HEK293 (cell line): ENCODE data around the gene EPO.

Source experiments
- CTCF ChIA-PET: fragments of 350-600 bp; formaldehyde crosslinking; extraction: SDS; loops from one replicate; lab custom pipeline; 2021; ENCODE audit warnings: antibody characterized with exemption; lab: Yijun Ruan, JAX
- POLR2A ChIA-PET: fragments of 300-600 bp; formaldehyde crosslinking; extraction: SDS; loops from one replicate; lab custom pipeline; 2020; ENCODE audit warnings: antibody characterized with exemption, inconsistent platforms; lab: Yijun Ruan, JAX
- H3K27ac ChIP-seq: fragments of 200-500 bp; sonication (Bioruptor generic); 2 replicates; pipeline ENCODE4 v1.5.1; 2014; ENCODE audit warnings: low read depth, low read length, control low read depth, inconsistent platforms; ENCODE audit errors: extremely low read depth
- H3K36me3 ChIP-seq, 2 experiments: fragments of 200-500 bp in 1 of 2; sonication (Bioruptor generic) in 1 of 2; 1 replicate in 1 of 2; 2 replicates in 1 of 2; pipeline ENCODE4 v1.5.1; 2014 to 2017; ENCODE audit warnings: inconsistent platforms in 2 of 2, low read length in 2 of 2; ENCODE audit not compliant: control insufficient read depth in 2 of 2, insufficient read depth in 1 of 2
- H3K4me1 ChIP-seq: fragments of 200-500 bp; sonication (Bioruptor generic); 2 replicates; pipeline ENCODE4 v1.5.1; 2014; ENCODE audit warnings: mild to moderate bottlenecking, low read length, inconsistent platforms; ENCODE audit not compliant: control insufficient read depth, insufficient read depth
- H3K4me3 ChIP-seq: 2 replicates; pipeline ENCODE4 v1.5.1; 2011; ENCODE audit warnings: low read depth, mild to moderate bottlenecking, control low read depth, low read length, moderate library complexity
- H3K9me3 ChIP-seq: fragments of 200-500 bp; sonication (Bioruptor generic); 2 replicates; pipeline ENCODE4 v1.5.1; 2014; ENCODE audit warnings: low read depth, low read length, inconsistent platforms; ENCODE audit not compliant: control insufficient read depth, insufficient read depth
- EGR2 ChIP-seq: fragments of 450-650 bp; formaldehyde crosslinking; IDR thresholded peaks from 2 replicates; pipeline ENCODE4 v1.5.1; 2016; ENCODE audit warnings: low read depth, missing biosample characterization, missing genetic modification characterization
- GFI1B ChIP-seq: fragments of 450-650 bp; formaldehyde crosslinking; IDR thresholded peaks from 2 replicates; pipeline ENCODE4 v1.5.1; 2016; ENCODE audit warnings: missing biosample characterization, missing genetic modification characterization
- SP7 ChIP-seq: fragments of 450-650 bp; formaldehyde crosslinking; IDR thresholded peaks from 2 replicates; pipeline ENCODE4 v1.5.1; 2016; ENCODE audit warnings: missing biosample characterization, missing genetic modification characterization
- ZBTB8A ChIP-seq: fragments of 450-650 bp; formaldehyde crosslinking; IDR thresholded peaks from 2 replicates; pipeline ENCODE4 v1.5.1; 2016; ENCODE audit warnings: missing biosample characterization, missing genetic modification characterization
- ZFHX2 ChIP-seq: fragments of 450-650 bp; formaldehyde crosslinking; conservative IDR thresholded peaks from 2 replicates; pipeline ENCODE4 v1.5.1; 2016; ENCODE audit warnings: missing biosample characterization, missing genetic modification characterization
- ZIC2 ChIP-seq: fragments of 450-650 bp; formaldehyde crosslinking; IDR thresholded peaks from 2 replicates; pipeline ENCODE4 v1.5.1; 2016; ENCODE audit warnings: missing biosample characterization, missing genetic modification characterization
- ZNF10 ChIP-seq: fragments of 450-650 bp; formaldehyde crosslinking; IDR thresholded peaks from 2 replicates; pipeline ENCODE4 v1.5.1; 2017; ENCODE audit warnings: missing biosample characterization, missing genetic modification characterization
- ZNF112 ChIP-seq: fragments of 450-650 bp; formaldehyde crosslinking; IDR thresholded peaks from 2 replicates; pipeline ENCODE4 v1.5.0; 2017; ENCODE audit warnings: missing biosample characterization, missing genetic modification characterization
- ZNF211 ChIP-seq: fragments of 450-650 bp; formaldehyde crosslinking; IDR thresholded peaks from 2 replicates; pipeline ENCODE4 v1.5.1; 2016; ENCODE audit warnings: low read depth, missing biosample characterization, missing genetic modification characterization
- ZNF248 ChIP-seq: fragments of 450-650 bp; formaldehyde crosslinking; IDR thresholded peaks from 2 replicates; pipeline ENCODE4 v1.5.1; 2017; ENCODE audit warnings: missing biosample characterization, missing genetic modification characterization
- ZNF292 ChIP-seq: fragments of 450-650 bp; formaldehyde crosslinking; IDR thresholded peaks from 2 replicates; pipeline ENCODE4 v1.5.1; 2016; ENCODE audit warnings: low read depth, missing biosample characterization, missing genetic modification characterization, borderline replicate concordance
- ZNF341 ChIP-seq: fragments of 450-650 bp; formaldehyde crosslinking; IDR thresholded peaks from 2 replicates; pipeline ENCODE4; 2016; ENCODE audit warnings: low read depth, missing biosample characterization, missing genetic modification characterization
- ZNF354C ChIP-seq: fragments of 450-650 bp; formaldehyde crosslinking; IDR thresholded peaks from 2 replicates; pipeline ENCODE4 v1.5.1; 2016; ENCODE audit warnings: missing biosample characterization, missing genetic modification characterization, low read depth, borderline replicate concordance
- ZNF37A ChIP-seq: fragments of 450-650 bp; IDR thresholded peaks from 2 replicates; pipeline ENCODE4 v1.5.1; 2018; ENCODE audit warnings: missing biosample characterization, missing genetic modification characterization
- ZNF560 ChIP-seq: fragments of 450-650 bp; formaldehyde crosslinking; IDR thresholded peaks from 2 replicates; pipeline ENCODE4 v1.5.1; 2017; ENCODE audit warnings: missing biosample characterization, missing genetic modification characterization, borderline replicate concordance
- ZNF561 ChIP-seq: fragments of 450-650 bp; IDR thresholded peaks from 2 replicates; pipeline ENCODE4 v1.5.1; 2018; ENCODE audit warnings: missing biosample characterization, missing genetic modification characterization, borderline replicate concordance
- ZNF600 ChIP-seq: fragments of 450-650 bp; formaldehyde crosslinking; IDR thresholded peaks from 2 replicates; pipeline ENCODE4 v1.5.1; 2016; ENCODE audit warnings: missing biosample characterization, missing genetic modification characterization
- ZNF654 ChIP-seq: fragments of 450-650 bp; formaldehyde crosslinking; IDR thresholded peaks from 2 replicates; pipeline ENCODE4 v1.5.1; 2016; ENCODE audit warnings: low read depth, missing biosample characterization, missing genetic modification characterization
- ZSCAN23 ChIP-seq: fragments of 450-650 bp; formaldehyde crosslinking; IDR thresholded peaks from 2 replicates; pipeline ENCODE4 v1.5.1; 2016; ENCODE audit warnings: missing biosample characterization, missing genetic modification characterization
- TF ChIP-seq, protein P1 (sequence below): fragments of 450-650 bp; formaldehyde crosslinking; IDR thresholded peaks from 2 replicates; pipeline ENCODE4 v1.5.1; 2016; ENCODE audit warnings: missing biosample characterization, missing genetic modification characterization
- TF ChIP-seq, protein P2 (sequence below): fragments of 450-650 bp; formaldehyde crosslinking; IDR thresholded peaks from 2 replicates; pipeline ENCODE4 v1.5.1; 2016; ENCODE audit warnings: missing biosample characterization, missing genetic modification characterization
- TF ChIP-seq, protein P3 (sequence below): fragments of 450-650 bp; formaldehyde crosslinking; IDR thresholded peaks from 2 replicates; pipeline ENCODE4 v1.5.1; 2016; ENCODE audit warnings: missing biosample characterization, missing genetic modification characterization

EPO gene

DNA sequence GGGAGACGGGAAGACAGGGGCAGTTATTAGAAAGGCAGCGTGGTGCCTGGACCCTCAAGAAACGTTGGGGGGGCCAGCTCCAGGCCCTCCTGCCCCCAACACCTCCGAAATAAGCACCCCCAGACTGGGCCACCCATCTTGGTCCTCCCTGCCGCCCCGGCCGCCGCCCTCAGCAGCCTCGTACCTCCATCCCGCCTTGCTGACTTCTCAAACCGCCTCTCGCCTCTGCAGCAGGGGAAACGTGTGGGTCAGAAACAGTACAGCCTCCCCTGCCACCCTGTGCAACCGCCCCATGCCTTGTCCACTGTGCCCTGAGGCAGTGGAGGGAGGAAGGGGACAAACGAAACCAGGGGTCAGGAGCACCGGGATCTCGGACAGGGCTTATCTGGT is 33.5 kb upstream of the EPO start (continued):
- TF ChIP-seq ZNF560 (tag by site-specific recombination): no peak

DNA sequence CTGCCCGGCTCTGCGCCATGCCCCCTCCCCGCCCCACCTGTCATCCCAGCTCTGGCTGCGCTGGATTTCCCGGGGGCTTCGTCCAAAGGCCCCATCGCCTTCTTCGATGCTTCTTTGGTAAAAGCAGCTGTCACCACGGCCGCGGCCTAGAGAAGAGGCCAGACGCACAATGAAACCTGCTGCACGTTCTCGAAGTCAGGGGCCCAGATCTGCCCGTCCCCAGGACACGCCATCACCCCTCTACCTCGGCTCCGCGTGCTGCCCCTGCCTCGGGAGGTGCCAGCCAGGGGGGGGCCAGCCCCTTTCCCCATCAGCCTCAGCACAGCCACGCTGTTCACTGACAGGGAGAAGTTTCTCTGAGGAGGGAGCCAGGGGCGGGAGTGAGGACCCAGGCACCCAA is 33.0 kb upstream of the EPO start:
- Histone ChIP-seq H3K4me3 (no peak overlapping the region), H3K36me3 (peaks cover 0 to 79% of the 10 kb centered on the region in 2 experiments; a peak in 2 of 3 replicates), H3K27ac (no peak overlapping the region), H3K4me1 (0 out of 2 replicates have a peak, but pooled peaks cover 2% of the 10 kb centered on the region), H3K9me3 (no peaks in the 10 kb centered on the region)
- ChIA-PET POLR2A (interaction anchor here (0.6 to 0.9 kb wide), 2 partner anchors 18 to 163 kb away, joined by 3 to 4 read pairs; partner anchors contain the start of gene POP7), CTCF (interaction anchor here (0.6 kb wide), 1 partner anchor 531 kb away, joined by 4 read pairs; no protein-coding TSS in a partner anchor)
- TF ChIP-seq ZNF341 (tag by site-specific recombination) (no peak), ZNF561 (tag by site-specific recombination) (no peak)

DNA sequence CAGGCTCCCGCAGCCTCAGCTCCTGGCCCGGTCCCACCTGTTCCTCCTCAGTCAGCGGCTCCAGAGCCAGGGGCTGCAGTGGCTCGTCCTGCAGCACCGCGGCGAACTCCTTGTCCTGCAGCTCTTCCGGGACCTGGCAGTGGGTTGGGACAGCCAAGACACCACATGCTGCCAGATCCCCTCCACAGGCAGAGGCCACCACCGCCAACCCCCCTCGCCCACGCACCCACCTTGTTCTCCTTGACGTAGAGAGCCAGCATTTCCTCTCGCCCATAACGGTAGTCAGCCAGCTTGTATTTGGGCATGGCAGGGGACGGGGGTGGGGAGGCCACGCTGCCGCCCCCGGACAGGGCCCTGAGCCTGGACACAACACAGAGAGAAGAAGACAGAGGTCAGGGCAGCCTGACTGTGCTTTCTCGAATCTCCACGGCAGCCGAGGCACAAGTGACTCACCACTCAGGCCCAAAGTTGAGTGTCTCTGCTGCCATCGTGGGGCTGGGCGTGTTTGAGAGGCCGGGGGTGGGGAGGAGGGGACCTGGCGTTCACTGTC is 32.4 kb upstream of the EPO start:
- no peak overlapping the region for H3K27ac ChIP-seq
- POLR2A ChIA-PET: interaction anchor here (0.6 to 0.9 kb wide), 2 partner anchors 18 to 163 kb away, joined by 3 to 4 read pairs; partner anchors contain the start of gene POP7
- TF ChIP-seq EGR2: peak; percentile 83
- TF ChIP-seq ZNF248 (tag by site-specific recombination): no peak
- TF ChIP-seq ZBTB8A (tag by site-specific recombination): no peak
- TF ChIP-seq SP7 (tag by site-specific recombination): no peak
- TF ChIP-seq ZFHX2: peak; percentile 87
- no peak for TF ChIP-seq ZNF37A (tag by site-specific recombination)
- no peak for TF ChIP-seq ZSCAN23 (tag by site-specific recombination)
- TF ChIP-seq GFI1B (tag by site-specific recombination): no peak
- TF ChIP-seq ZNF600 (tag by site-specific recombination): 0 out of 2 replicates have a peak, but pooled peaks have one; percentile 20
- TF ChIP-seq ZNF292 (tag by site-specific recombination): no peak
- H3K4me1 ChIP-seq: peaks cover 2% of the 10 kb centered on the region; the same call in 1 of the 2 replicates
- H3K4me3 ChIP-seq: no peak overlapping the region
- H3K9me3 ChIP-seq: no peaks in the 10 kb centered on the region
- CTCF ChIA-PET: no interaction called here
- H3K36me3 ChIP-seq: peaks cover 0 to 74% of the 10 kb centered on the region in 2 experiments; a peak in 2 of 3 replicates

DNA sequence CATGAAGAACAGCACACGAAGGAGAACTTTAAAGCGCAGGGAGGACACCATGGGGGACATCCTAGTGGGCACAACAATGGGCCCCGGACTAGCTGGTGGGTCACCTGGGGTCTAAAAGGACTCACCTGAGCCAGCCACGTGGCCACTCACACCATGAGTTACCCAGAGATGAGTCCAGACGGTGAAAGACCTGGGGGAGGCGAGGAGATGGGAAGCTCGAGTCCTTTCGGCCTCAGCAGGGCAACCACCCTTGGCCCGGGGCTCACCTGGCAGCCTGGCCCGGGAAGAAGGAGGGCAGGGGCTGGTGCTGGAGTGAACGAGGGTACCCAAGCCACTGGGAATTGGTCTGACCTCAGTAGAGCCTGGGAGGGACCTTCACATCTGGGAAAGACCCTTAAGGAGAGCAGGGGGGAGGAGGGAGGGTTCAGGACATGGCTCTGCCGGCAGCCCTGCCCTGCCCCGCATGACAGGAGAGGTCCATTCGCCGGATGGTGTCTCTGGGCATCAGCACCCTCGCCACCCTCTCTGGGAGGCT is 31.9 kb upstream of the EPO start:
- no peak overlapping the region for H3K4me3 ChIP-seq
- H3K27ac ChIP-seq: no peak overlapping the region
- no peaks in the 10 kb centered on the region for H3K9me3 ChIP-seq
- ChIA-PET POLR2A (interaction anchor here (1.1 kb wide), 1 partner anchor 17 kb away, joined by 4 read pairs; no protein-coding TSS in a partner anchor), CTCF (interaction anchor here (1.1 to 5.5 kb wide), 2 partner anchors 14 to 124 kb away, joined by 7 to 37 read pairs; no protein-coding TSS in a partner anchor)
- peaks cover 2% of the 10 kb centered on the region; the same call in 1 of the 2 replicates for H3K4me1 ChIP-seq
- peaks cover 0 to 69% of the 10 kb centered on the region in 2 experiments; a peak in 2 of 3 replicates for H3K36me3 ChIP-seq
- TF ChIP-seq ZNF112 (tag by site-specific recombination) (no peak), ZIC2 (tag by site-specific recombination) (no peak), ZNF654 (tag by site-specific recombination) (no peak), ZNF211 (tag by site-specific recombination) (no peak), ZNF354C (tag by site-specific recombination) (no peak), ZNF10 (tag by site-specific recombination) (no peak)
- TF ChIP-seq, protein P1, sequence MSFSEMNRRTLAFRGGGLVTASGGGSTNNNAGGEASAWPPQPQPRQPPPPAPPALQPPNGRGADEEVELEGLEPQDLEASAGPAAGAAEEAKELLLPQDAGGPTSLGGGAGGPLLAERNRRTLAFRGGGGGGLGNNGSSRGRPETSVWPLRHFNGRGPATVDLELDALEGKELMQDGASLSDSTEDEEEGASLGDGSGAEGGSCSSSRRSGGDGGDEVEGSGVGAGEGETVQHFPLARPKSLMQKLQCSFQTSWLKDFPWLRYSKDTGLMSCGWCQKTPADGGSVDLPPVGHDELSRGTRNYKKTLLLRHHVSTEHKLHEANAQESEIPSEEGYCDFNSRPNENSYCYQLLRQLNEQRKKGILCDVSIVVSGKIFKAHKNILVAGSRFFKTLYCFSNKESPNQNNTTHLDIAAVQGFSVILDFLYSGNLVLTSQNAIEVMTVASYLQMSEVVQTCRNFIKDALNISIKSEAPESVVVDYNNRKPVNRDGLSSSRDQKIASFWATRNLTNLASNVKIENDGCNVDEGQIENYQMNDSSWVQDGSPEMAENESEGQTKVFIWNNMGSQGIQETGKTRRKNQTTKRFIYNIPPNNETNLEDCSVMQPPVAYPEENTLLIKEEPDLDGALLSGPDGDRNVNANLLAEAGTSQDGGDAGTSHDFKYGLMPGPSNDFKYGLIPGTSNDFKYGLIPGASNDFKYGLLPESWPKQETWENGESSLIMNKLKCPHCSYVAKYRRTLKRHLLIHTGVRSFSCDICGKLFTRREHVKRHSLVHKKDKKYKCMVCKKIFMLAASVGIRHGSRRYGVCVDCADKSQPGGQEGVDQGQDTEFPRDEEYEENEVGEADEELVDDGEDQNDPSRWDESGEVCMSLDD (tag by site-specific recombination): no peak
- TF ChIP-seq, protein P2, sequence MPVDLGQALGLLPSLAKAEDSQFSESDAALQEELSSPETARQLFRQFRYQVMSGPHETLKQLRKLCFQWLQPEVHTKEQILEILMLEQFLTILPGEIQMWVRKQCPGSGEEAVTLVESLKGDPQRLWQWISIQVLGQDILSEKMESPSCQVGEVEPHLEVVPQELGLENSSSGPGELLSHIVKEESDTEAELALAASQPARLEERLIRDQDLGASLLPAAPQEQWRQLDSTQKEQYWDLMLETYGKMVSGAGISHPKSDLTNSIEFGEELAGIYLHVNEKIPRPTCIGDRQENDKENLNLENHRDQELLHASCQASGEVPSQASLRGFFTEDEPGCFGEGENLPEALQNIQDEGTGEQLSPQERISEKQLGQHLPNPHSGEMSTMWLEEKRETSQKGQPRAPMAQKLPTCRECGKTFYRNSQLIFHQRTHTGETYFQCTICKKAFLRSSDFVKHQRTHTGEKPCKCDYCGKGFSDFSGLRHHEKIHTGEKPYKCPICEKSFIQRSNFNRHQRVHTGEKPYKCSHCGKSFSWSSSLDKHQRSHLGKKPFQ: no peak
- TF ChIP-seq, protein P3, sequence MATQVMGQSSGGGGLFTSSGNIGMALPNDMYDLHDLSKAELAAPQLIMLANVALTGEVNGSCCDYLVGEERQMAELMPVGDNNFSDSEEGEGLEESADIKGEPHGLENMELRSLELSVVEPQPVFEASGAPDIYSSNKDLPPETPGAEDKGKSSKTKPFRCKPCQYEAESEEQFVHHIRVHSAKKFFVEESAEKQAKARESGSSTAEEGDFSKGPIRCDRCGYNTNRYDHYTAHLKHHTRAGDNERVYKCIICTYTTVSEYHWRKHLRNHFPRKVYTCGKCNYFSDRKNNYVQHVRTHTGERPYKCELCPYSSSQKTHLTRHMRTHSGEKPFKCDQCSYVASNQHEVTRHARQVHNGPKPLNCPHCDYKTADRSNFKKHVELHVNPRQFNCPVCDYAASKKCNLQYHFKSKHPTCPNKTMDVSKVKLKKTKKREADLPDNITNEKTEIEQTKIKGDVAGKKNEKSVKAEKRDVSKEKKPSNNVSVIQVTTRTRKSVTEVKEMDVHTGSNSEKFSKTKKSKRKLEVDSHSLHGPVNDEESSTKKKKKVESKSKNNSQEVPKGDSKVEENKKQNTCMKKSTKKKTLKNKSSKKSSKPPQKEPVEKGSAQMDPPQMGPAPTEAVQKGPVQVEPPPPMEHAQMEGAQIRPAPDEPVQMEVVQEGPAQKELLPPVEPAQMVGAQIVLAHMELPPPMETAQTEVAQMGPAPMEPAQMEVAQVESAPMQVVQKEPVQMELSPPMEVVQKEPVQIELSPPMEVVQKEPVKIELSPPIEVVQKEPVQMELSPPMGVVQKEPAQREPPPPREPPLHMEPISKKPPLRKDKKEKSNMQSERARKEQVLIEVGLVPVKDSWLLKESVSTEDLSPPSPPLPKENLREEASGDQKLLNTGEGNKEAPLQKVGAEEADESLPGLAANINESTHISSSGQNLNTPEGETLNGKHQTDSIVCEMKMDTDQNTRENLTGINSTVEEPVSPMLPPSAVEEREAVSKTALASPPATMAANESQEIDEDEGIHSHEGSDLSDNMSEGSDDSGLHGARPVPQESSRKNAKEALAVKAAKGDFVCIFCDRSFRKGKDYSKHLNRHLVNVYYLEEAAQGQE (tag by site-specific recombination): no peak
